Measurements from ENCODE around the gene ATG9B. TPM values are rescaled to one million over a fixed set of nuclear protein-coding genes. Genes with fewer than 3 reads are reported as not detected.

Gene ATG9B
- total RNA-seq, 3 donors from 2014 or later (not counting 1 experiment from before 2014, with no cell fraction given) = 4.4 to 4.6 (median 4.5) TPM

DNA sequence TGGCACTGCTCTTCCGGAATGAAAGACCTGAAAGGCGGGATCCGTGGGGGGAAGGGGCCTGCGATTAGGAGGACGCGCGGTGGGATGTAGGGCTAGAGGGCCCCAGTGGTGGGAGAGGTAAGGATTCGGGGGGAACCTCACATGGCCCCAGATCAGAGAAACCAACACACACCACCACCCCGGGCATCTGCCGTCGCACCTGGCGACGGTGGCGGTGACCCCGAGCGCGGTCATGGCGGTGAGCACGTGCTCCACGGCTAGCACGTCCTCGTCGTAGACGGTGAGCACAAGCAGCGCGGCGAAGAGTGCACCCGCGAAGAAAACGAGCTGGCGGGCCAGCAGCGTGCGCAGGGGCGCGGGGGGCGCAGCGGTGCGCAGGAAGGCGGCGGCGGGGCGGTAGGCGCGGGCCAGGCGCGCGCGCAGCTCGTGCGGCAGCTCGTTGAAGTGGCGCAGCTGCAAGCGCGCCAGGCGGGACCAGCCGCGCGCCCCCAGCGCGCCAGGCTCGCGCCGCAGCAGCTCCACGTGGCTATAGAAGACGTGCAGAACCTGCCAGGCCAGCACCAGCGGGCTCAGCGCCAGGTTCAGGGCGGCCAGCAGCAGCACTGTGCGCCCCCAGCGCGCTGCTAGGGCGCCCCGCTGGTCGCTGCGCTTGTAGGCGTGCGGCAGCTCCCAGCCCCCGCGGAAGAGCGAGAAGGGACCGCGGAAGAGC is 5.7 kb downstream of the ATG9B start:
- intact Hi-C loops (cut with micrococcal nuclease) = loop anchor here (5.0 to 10.0 kb wide), 2 partner anchors 56 to 354 kb away; no protein-coding TSS in a partner anchor
- Mint-ChIP-seq H3K4me1 (peaks cover 38 to 53% of the 10 kb centered on the region in 2 donors), H3K27me3 (ENCODE audit: low read depth in 2 of 2) (peaks cover 0 to 43% of the 10 kb centered on the region in 2 donors), H3K9me3 (no peaks in the 10 kb centered on the region), H3K4me3 (peak overlapping the region; percentile 87), H3K27ac (peak overlapping the region in 1 of 2 donors; percentile 77), H3K36me3 (no peaks in the 10 kb centered on the region)
- peaks cover 40% of the 10 kb centered on the region for H3K4me1 ChIP-seq (ENCODE audit: control insufficient read depth, insufficient read depth, low read length)
- H3K27ac ChIP-seq (ENCODE audit: low read length) = no peak overlapping the region
- peak overlapping the region; percentile 23 for H3K4me3 ChIP-seq (ENCODE audit: low read length)
- DNase-seq (peak in 1 of 2 donors; percentile 74), ATAC-seq (peak; percentile 30 to 53 (median 41))
- H3K9me3 ChIP-seq (ENCODE audit: control insufficient read depth, insufficient read depth, low read length) = no peaks in the 10 kb centered on the region
- H3K27me3 ChIP-seq (ENCODE audit: control insufficient read depth, insufficient read depth, low read length) = peaks cover 19% of the 10 kb centered on the region
- TF ChIP-seq, protein P1, sequence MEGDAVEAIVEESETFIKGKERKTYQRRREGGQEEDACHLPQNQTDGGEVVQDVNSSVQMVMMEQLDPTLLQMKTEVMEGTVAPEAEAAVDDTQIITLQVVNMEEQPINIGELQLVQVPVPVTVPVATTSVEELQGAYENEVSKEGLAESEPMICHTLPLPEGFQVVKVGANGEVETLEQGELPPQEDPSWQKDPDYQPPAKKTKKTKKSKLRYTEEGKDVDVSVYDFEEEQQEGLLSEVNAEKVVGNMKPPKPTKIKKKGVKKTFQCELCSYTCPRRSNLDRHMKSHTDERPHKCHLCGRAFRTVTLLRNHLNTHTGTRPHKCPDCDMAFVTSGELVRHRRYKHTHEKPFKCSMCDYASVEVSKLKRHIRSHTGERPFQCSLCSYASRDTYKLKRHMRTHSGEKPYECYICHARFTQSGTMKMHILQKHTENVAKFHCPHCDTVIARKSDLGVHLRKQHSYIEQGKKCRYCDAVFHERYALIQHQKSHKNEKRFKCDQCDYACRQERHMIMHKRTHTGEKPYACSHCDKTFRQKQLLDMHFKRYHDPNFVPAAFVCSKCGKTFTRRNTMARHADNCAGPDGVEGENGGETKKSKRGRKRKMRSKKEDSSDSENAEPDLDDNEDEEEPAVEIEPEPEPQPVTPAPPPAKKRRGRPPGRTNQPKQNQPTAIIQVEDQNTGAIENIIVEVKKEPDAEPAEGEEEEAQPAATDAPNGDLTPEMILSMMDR (IDR thresholded peaks at IDR 0.05) = peak; percentile 52
- no peaks in the 10 kb centered on the region for H3K36me3 ChIP-seq (ENCODE audit: control insufficient read depth, insufficient read depth, low read length)
- 2% methylated on average over 78 of the region's 82 CpGs for WGBS (ENCODE audit: insufficient coverage)

DNA sequence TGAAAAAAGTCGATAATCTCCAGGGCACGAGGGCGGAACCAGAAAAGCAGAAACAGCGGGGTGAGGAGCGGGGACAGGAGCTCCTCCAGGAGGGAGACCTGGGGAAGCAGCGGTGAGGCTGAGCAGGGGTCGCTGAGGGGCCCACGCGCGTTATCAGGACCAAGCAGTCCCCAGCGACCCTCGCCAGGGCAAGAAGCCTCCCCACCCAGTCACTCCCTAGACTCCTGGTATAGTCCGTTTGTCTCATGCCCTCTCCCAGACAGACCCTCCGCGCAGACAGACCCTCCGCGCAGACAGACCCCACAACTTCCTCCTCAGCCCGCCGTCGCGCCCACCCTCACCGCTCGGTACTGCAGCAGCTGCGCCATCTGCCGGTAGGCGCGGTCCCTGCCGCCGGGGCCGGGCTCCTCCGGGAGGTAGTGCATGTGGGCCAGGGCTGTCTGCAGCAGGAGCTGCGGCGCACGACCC is 6.3 kb downstream of the ATG9B start:
- peaks cover 19% of the 10 kb centered on the region for H3K27me3 ChIP-seq (ENCODE audit: control insufficient read depth, insufficient read depth, low read length)

DNA sequence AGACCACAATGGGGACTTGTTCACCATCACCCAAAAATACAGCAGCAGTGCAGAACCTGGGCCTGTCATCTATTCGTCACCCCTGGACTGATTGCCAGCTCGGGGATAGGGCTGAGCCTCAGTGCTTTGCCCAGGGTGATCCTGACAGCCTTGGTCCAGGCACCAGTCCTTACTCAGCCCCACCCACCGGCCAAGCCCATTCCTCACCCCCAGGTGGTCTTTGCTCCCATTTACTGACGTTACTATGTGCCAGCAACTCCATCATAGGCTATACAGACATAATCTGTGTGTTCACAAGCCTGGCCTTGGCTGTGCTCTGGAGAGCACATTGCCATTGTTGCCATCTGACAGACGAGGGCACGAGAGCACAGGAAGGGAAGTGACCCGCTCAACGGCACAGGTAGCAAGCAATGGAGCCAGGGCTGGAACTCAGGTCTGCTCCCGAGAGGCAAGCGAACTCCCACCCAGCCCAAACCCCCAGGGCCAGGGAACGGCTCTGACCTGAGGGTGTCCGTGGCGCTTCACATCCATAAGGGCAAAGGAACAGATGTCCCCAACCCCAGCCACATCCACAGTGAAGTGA is 6.8 kb downstream of the ATG9B start:
- peak in 1 of 2 donors; percentile 47 for DNase-seq
- ATAC-seq = no peak
- H3K36me3 Mint-ChIP-seq = no peaks in the 10 kb centered on the region
- H3K4me1 Mint-ChIP-seq = peaks cover 43 to 60% of the 10 kb centered on the region in 2 donors
- peak overlapping the region; percentile 18 to 77 for H3K27ac Mint-ChIP-seq
- H3K4me1 ChIP-seq (ENCODE audit: control insufficient read depth, insufficient read depth, low read length) = peaks cover 51% of the 10 kb centered on the region
- H3K9me3 Mint-ChIP-seq = no peaks in the 10 kb centered on the region
- H3K27ac ChIP-seq (ENCODE audit: low read length) = no peak overlapping the region
- no peaks in the 10 kb centered on the region for H3K36me3 ChIP-seq (ENCODE audit: control insufficient read depth, insufficient read depth, low read length)
- 43% methylated on average over 13 of the region's 13 CpGs for WGBS (ENCODE audit: insufficient coverage)
- intact Hi-C loops (cut with micrococcal nuclease) = loop anchor here (5.0 to 10.0 kb wide), 2 partner anchors 55 to 353 kb away; no protein-coding TSS in a partner anchor
- H3K27me3 Mint-ChIP-seq (ENCODE audit: low read depth in 2 of 2) = peaks cover 0 to 41% of the 10 kb centered on the region in 2 donors
- TF ChIP-seq, protein P1 (IDR thresholded peaks at IDR 0.05) = no peak
- H3K27me3 ChIP-seq (ENCODE audit: control insufficient read depth, insufficient read depth, low read length) = peaks cover 19% of the 10 kb centered on the region
- H3K4me3 ChIP-seq (ENCODE audit: low read length) = no peak overlapping the region
- no peaks in the 10 kb centered on the region for H3K9me3 ChIP-seq (ENCODE audit: control insufficient read depth, insufficient read depth, low read length)
- peak overlapping the region; percentile 87 for H3K4me3 Mint-ChIP-seq

More for the DNA sequence above, 6.3 kb downstream of the ATG9B start:
- H3K27ac ChIP-seq (ENCODE audit: low read length) = no peak overlapping the region
- Mint-ChIP-seq H3K27me3 (ENCODE audit: low read depth in 2 of 2) (peaks cover 0 to 41% of the 10 kb centered on the region in 2 donors), H3K9me3 (no peaks in the 10 kb centered on the region), H3K4me3 (peak overlapping the region; percentile 87), H3K27ac (peak overlapping the region; percentile 18 to 77), H3K36me3 (no peaks in the 10 kb centered on the region), H3K4me1 (peaks cover 38 to 54% of the 10 kb centered on the region in 2 donors)
- peak overlapping the region; percentile 23 for H3K4me3 ChIP-seq (ENCODE audit: low read length)
- TF ChIP-seq, protein P1 (IDR thresholded peaks at IDR 0.05) = peak; percentile 95
- H3K36me3 ChIP-seq (ENCODE audit: control insufficient read depth, insufficient read depth, low read length) = no peaks in the 10 kb centered on the region
- peak; percentile 76 to 87 for DNase-seq
- ATAC-seq = peak; percentile 56 to 61 (median 59)
- no peaks in the 10 kb centered on the region for H3K9me3 ChIP-seq (ENCODE audit: control insufficient read depth, insufficient read depth, low read length)
- peaks cover 46% of the 10 kb centered on the region for H3K4me1 ChIP-seq (ENCODE audit: control insufficient read depth, insufficient read depth, low read length)
- 5% methylated on average over 34 of the region's 34 CpGs for WGBS (ENCODE audit: insufficient coverage)
- intact Hi-C loops (cut with micrococcal nuclease) = loop anchor here (5.0 to 10.0 kb wide), 2 partner anchors 56 to 353 kb away; no protein-coding TSS in a partner anchor
